Fibroblast of lung (primary cell): ENCODE results near the gene CCDC152. TPM values are rescaled to one million over a fixed set of nuclear protein-coding genes. Genes with fewer than 3 reads are reported as not detected.

Experiments
- DNase-seq, 2 donors: peaks; one replicate each; pipeline versions ENCODE4 v3.0.0 to v3.0.0-alpha.2; 2010; ENCODE audit warnings: low read depth in 2 of 2
- H2AFZ ChIP-seq: 2 replicates; pipeline ENCODE4 v1.5.1; 2012; ENCODE audit warnings: low read length, control low read depth, inconsistent platforms
- H3K27ac ChIP-seq: 2 replicates; pipeline ENCODE4 v1.5.1; 2011; ENCODE audit warnings: low read length, control low read depth; ENCODE audit not compliant: insufficient read depth
- H3K27me3 ChIP-seq: 2 replicates; pipeline ENCODE4 v1.5.1; 2011; ENCODE audit warnings: mild to moderate bottlenecking, low read length; ENCODE audit not compliant: control insufficient read depth, insufficient read depth
- H3K36me3 ChIP-seq: 2 replicates; pipeline ENCODE4 v1.5.1; 2011; ENCODE audit warnings: low read length; ENCODE audit not compliant: control insufficient read depth, insufficient read depth
- H3K4me1 ChIP-seq: 2 replicates; pipeline ENCODE4 v1.5.1; 2011; ENCODE audit warnings: low read length; ENCODE audit not compliant: control insufficient read depth, insufficient read depth; ENCODE audit errors: extremely low read depth
- H3K4me2 ChIP-seq: 2 replicates; pipeline ENCODE4 v1.5.1; 2011; ENCODE audit warnings: low read length, control low read depth; ENCODE audit not compliant: insufficient read depth; ENCODE audit errors: extremely low read depth
- H3K4me3 ChIP-seq, 4 experiments: fragments of 200-600 bp in 1 of 4; sonication (generic) in 1 of 4; replicated peaks in 1 of 4; 2 replicates each; pipeline ENCODE4 v1.5.1; 2011 to 2016; ENCODE audit warnings: low read length in 4 of 4, low read depth in 3 of 4, mild to moderate bottlenecking in 3 of 4, control low read depth in 2 of 4, inconsistent platforms in 1 of 4, mixed read lengths in 1 of 4; ENCODE audit not compliant: insufficient read depth in 1 of 4; ENCODE audit errors: control extremely low read depth in 1 of 4
- H3K79me2 ChIP-seq: 2 replicates; pipeline ENCODE4 v1.5.1; 2012; ENCODE audit warnings: mild to moderate bottlenecking, low read length, inconsistent platforms; ENCODE audit not compliant: control insufficient read depth, insufficient read depth
- H3K9ac ChIP-seq: 2 replicates; pipeline ENCODE4 v1.5.1; 2011; ENCODE audit warnings: mild to moderate bottlenecking, low read length, control low read depth; ENCODE audit not compliant: insufficient read depth
- H3K9me3 ChIP-seq: 2 replicates; pipeline ENCODE4 v1.5.1; 2012; ENCODE audit warnings: low read depth, low read length; ENCODE audit not compliant: control insufficient read depth, insufficient read depth
- H4K20me1 ChIP-seq: 2 replicates; pipeline ENCODE4 v1.5.1; 2011; ENCODE audit warnings: low read length; ENCODE audit not compliant: control insufficient read depth, insufficient read depth; ENCODE audit errors: extremely low read depth
- CTCF ChIP-seq, 2 donors: IDR thresholded peaks in 1 of 2; conservative IDR thresholded peaks in 1 of 2; 1 replicate in 1 of 2; 2 replicates in 1 of 2; pipeline ENCODE4 v1.5.1; 2011 to 2012; ENCODE audit warnings: low read length in 2 of 2, control low read depth in 1 of 2, inconsistent platforms in 1 of 2, low read depth in 1 of 2, mild to moderate bottlenecking in 1 of 2
- EZH2 ChIP-seq: IDR thresholded peaks from 2 replicates; pipeline ENCODE4 v1.5.1; 2012; ENCODE audit warnings: low read length, control low read depth, mild to moderate bottlenecking; ENCODE audit errors: missing control alignments
- polyA plus RNA-seq, 2 donors: library from polyadenylated mRNA; depleted of rRNA in 1 of 2; stranded (reverse) in 1 of 2; unstranded in 1 of 2; fragments of >200 nt; gene quantifications; 2 replicates each; pipeline ENCODE4 v1.2.1, GENCODE V29; 2011 to 2012; ENCODE audit warnings: missing spikeins in 1 of 2
- total RNA-seq: library from RNA; depleted of rRNA; stranded (reverse); fragments of >200 nt; gene quantifications from 2 replicates; pipeline ENCODE4 v1.2.1, GENCODE V29; 2014

The CCDC152 gene
- total and polyA plus RNA-seq, 2 donors (not counting 1 experiment from before 2014, with no cell fraction given) = 1.4 to 2.5 TPM

GRCh38 chr5:42819745-42820144 lies 63.1 kb downstream of the CCDC152 start:
- H3K9me3 ChIP-seq = no peaks in the 10 kb centered on the region
- no peak overlapping the region for H3K4me3 ChIP-seq
- TF ChIP-seq CTCF (conservative IDR thresholded peaks at IDR 0.05 in 1 of 2, IDR thresholded peaks at IDR 0.05 in 1 of 2; ENCODE audit: low read depth in 1 of 2, low read length in 2 of 2) (no peak), EZH2 (no peak)
- DNase-seq = no peak
- H4K20me1 ChIP-seq = no peaks in the 10 kb centered on the region
- no peaks in the 10 kb centered on the region for H3K79me2 ChIP-seq
- H3K4me1 ChIP-seq = no peaks in the 10 kb centered on the region
- no peak overlapping the region for H3K4me2 ChIP-seq
- no peak overlapping the region for H3K27ac ChIP-seq
- H3K27me3 ChIP-seq = no peaks in the 10 kb centered on the region
- H3K9ac ChIP-seq = no peak overlapping the region
- H3K36me3 ChIP-seq = no peaks in the 10 kb centered on the region
- H2AFZ ChIP-seq = no peak overlapping the region

GRCh38 chr5:42822548-42822947 lies 65.9 kb downstream of the CCDC152 start:
- H3K36me3 ChIP-seq = no peaks in the 10 kb centered on the region
- H2AFZ ChIP-seq = no peak overlapping the region
- H3K27ac ChIP-seq = no peak overlapping the region
- H3K79me2 ChIP-seq = no peaks in the 10 kb centered on the region
- no peak overlapping the region for H3K4me2 ChIP-seq
- DNase-seq = no peak
- no peaks in the 10 kb centered on the region for H3K4me1 ChIP-seq
- no peak for TF ChIP-seq EZH2
- TF ChIP-seq CTCF (conservative IDR thresholded peaks at IDR 0.05 in 1 of 2, IDR thresholded peaks at IDR 0.05 in 1 of 2; ENCODE audit: low read depth in 1 of 2, low read length in 2 of 2) = no peak
- H4K20me1 ChIP-seq = no peaks in the 10 kb centered on the region
- no peak overlapping the region for H3K9ac ChIP-seq
- H3K9me3 ChIP-seq = no peaks in the 10 kb centered on the region
- H3K27me3 ChIP-seq = no peaks in the 10 kb centered on the region
- no peak overlapping the region for H3K4me3 ChIP-seq

- H4K20me1 ChIP-seq = no peaks in the 10 kb centered on the region
- no peak overlapping the region for H3K27ac ChIP-seq
- H3K79me2 ChIP-seq = no peaks in the 10 kb centered on the region
- no peak overlapping the region for H2AFZ ChIP-seq
- no peak for TF ChIP-seq EZH2
- TF ChIP-seq CTCF (conservative IDR thresholded peaks at IDR 0.05 in 1 of 2, IDR thresholded peaks at IDR 0.05 in 1 of 2; ENCODE audit: low read depth in 1 of 2, low read length in 2 of 2) = no peak
- no peak for DNase-seq
- H3K27me3 ChIP-seq = no peaks in the 10 kb centered on the region
- no peak overlapping the region for H3K4me2 ChIP-seq
- H3K4me1 ChIP-seq = no peaks in the 10 kb centered on the region
- H3K9me3 ChIP-seq = no peaks in the 10 kb centered on the region
- H3K36me3 ChIP-seq = no peaks in the 10 kb centered on the region
- H3K9ac ChIP-seq = no peak overlapping the region
- H3K4me3 ChIP-seq = no peak overlapping the region
Measured at GRCh38 chr5:42824347-42824976, 67.8 kb downstream of the CCDC152 start.
